Adipocyte (in vitro differentiated cells): ENCODE results near the gene SHC3.

Experiments
- DNase-seq: peaks from one replicate; pipeline ENCODE4 v3.0.0-alpha.2; 2015; ENCODE audit warnings: low read depth
- H3K27me3 ChIP-seq: replicated peaks from 2 replicates; pipeline ENCODE4 v1.7.0; 2013; ENCODE audit warnings: mild to moderate bottlenecking, low read length, moderate library complexity; ENCODE audit not compliant: control insufficient read depth, insufficient read depth
- H3K36me3 ChIP-seq: 2 replicates; pipeline ENCODE4 v1.7.0; 2013; ENCODE audit warnings: low read length, mild to moderate bottlenecking, moderate library complexity; ENCODE audit not compliant: control insufficient read depth, insufficient read depth, severe bottlenecking
- H3K4me1 ChIP-seq: 2 replicates; pipeline ENCODE4 v1.7.0; 2013; ENCODE audit warnings: mild to moderate bottlenecking, low read length, moderate library complexity; ENCODE audit not compliant: control insufficient read depth, insufficient read depth
- H3K4me3 ChIP-seq: 2 replicates; pipeline ENCODE4 v1.7.0; 2013; ENCODE audit warnings: mild to moderate bottlenecking, low read length, moderate library complexity
- H3K9ac ChIP-seq: 2 replicates; pipeline ENCODE4 v1.7.0; 2013; ENCODE audit warnings: mild to moderate bottlenecking, low read length, moderate library complexity
- H3K9me3 ChIP-seq: 2 replicates; pipeline ENCODE4 v1.7.0; 2013; ENCODE audit warnings: mild to moderate bottlenecking, low read length, moderate library complexity; ENCODE audit not compliant: control insufficient read depth

The SHC3 gene

DNA sequence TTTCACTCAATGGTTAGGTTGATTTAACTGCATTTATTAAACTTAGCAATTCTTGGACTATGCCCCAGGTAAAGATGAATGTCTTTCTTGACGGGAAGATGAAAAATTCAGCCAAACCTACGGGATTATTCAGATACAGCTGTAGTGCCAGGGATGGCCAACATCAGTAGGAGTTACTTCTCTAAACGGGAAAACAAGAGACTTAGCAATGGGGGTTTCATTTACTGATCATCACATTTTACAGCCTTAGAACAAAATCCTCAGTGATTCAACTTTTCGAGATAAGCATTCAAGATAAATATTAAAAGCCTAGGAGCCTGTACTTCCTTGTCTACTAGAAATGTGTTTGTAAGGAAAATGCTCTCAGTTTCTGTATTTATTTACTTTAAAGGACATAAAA lies 141.3 kb downstream of the SHC3 start:
- Histone ChIP-seq H3K4me3 (no peak overlapping the region), H3K36me3 (no peaks in the 10 kb centered on the region), H3K9me3 (no peaks in the 10 kb centered on the region), H3K27me3 (no peaks in the 10 kb centered on the region), H3K9ac (no peak overlapping the region), H3K4me1 (peaks cover 20% of the 10 kb centered on the region)
- no peak for DNase-seq

- no peak for DNase-seq
- Histone ChIP-seq H3K27me3 (no peaks in the 10 kb centered on the region), H3K9me3 (no peaks in the 10 kb centered on the region), H3K4me3 (no peak overlapping the region), H3K36me3 (no peaks in the 10 kb centered on the region), H3K4me1 (peaks cover 20% of the 10 kb centered on the region), H3K9ac (no peak overlapping the region)
Measured at GRCh38 chr9:89036891-89037290, 141.7 kb downstream of the SHC3 start.

DNA sequence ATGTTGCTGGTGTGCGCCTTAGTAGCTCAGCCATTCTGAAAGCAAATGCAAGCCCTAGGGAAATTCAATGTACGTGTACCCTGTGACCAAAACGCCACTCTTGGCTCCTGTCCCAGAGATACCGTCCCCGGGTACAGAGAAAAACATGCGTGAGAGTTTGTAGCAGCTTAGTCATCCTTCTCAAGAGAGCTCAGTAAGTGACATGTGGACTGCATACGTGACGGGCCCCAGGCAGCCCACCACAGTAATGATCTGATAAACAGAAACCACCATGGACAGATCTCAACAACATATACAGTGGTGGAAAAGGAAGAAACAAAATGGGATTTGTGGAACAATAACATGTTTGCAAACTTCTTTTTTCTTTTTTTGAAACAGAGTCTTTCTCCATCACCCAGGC lies 142.2 kb downstream of the SHC3 start:
- Histone ChIP-seq H3K9me3 (no peaks in the 10 kb centered on the region), H3K36me3 (no peaks in the 10 kb centered on the region), H3K27me3 (no peaks in the 10 kb centered on the region), H3K9ac (no peak overlapping the region), H3K4me3 (no peak overlapping the region), H3K4me1 (peaks cover 20% of the 10 kb centered on the region)
- no peak for DNase-seq

GRCh38 chr9:89032661-89033060 lies 146.0 kb downstream of the SHC3 start:
- Histone ChIP-seq H3K27me3 (no peaks in the 10 kb centered on the region), H3K9me3 (peaks cover 20% of the 10 kb centered on the region), H3K4me3 (no peak overlapping the region), H3K36me3 (no peaks in the 10 kb centered on the region), H3K9ac (no peak overlapping the region), H3K4me1 (peaks cover 7% of the 10 kb centered on the region)
- no peak for DNase-seq

- Histone ChIP-seq H3K27me3 (no peaks in the 10 kb centered on the region), H3K9me3 (peaks cover 20% of the 10 kb centered on the region), H3K9ac (no peak overlapping the region), H3K4me3 (no peak overlapping the region), H3K36me3 (no peaks in the 10 kb centered on the region), H3K4me1 (peaks cover 2% of the 10 kb centered on the region)
- no peak for DNase-seq
Measured at GRCh38 chr9:89032173-89032572, 146.4 kb downstream of the SHC3 start.

- Histone ChIP-seq H3K27me3 (no peaks in the 10 kb centered on the region), H3K9me3 (peaks cover 20% of the 10 kb centered on the region), H3K4me1 (peaks cover 19% of the 10 kb centered on the region), H3K36me3 (no peaks in the 10 kb centered on the region), H3K4me3 (no peak overlapping the region), H3K9ac (no peak overlapping the region)
- DNase-seq: no peak
Measured at GRCh38 chr9:89029788-89030187, 148.8 kb downstream of the SHC3 start.

- Histone ChIP-seq H3K4me3 (no peak overlapping the region), H3K9ac (no peak overlapping the region), H3K27me3 (no peaks in the 10 kb centered on the region), H3K4me1 (peaks cover 40% of the 10 kb centered on the region), H3K9me3 (peaks cover 20% of the 10 kb centered on the region), H3K36me3 (no peaks in the 10 kb centered on the region)
- no peak for DNase-seq
Measured at GRCh38 chr9:89026876-89027275, 151.7 kb downstream of the SHC3 start.

GRCh38 chr9:89025553-89025952 lies 153.1 kb downstream of the SHC3 start:
- DNase-seq: peak; percentile 43
- Histone ChIP-seq H3K4me3 (no peak overlapping the region), H3K36me3 (no peaks in the 10 kb centered on the region), H3K9ac (peak overlapping the region; percentile 25), H3K27me3 (no peaks in the 10 kb centered on the region), H3K4me1 (peaks cover 52% of the 10 kb centered on the region), H3K9me3 (peaks cover 14% of the 10 kb centered on the region)

- DNase-seq: no peak
- H3K9me3 ChIP-seq: peaks cover 6% of the 10 kb centered on the region
- no peaks in the 10 kb centered on the region for H3K27me3 ChIP-seq
- H3K36me3 ChIP-seq: no peaks in the 10 kb centered on the region
- no peak overlapping the region for H3K4me3 ChIP-seq
- H3K4me1 ChIP-seq: peaks cover 52% of the 10 kb centered on the region
- no peak overlapping the region for H3K9ac ChIP-seq
Measured at GRCh38 chr9:89024727-89025126, 153.9 kb downstream of the SHC3 start.

DNA sequence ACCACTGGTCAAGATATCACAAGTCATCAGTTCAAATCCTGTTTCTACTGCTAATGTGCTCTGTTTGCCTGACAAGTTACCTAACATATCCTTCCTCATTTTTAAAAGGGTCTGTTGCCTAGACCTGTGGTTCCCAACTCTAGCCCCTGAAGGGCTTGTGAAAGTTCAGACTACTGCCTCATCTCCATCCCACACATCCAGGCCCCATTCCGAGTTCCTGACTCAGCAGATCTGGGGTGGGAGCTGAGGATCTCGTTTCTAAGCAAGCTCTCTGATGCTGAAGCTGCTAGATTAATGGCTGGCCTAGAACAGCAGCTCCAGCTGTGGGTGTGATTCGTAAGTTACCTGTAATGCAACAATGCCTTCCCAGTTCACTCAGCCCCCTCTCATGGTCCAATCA lies 154.9 kb downstream of the SHC3 start:
- no peak for DNase-seq
- H3K36me3 ChIP-seq: no peaks in the 10 kb centered on the region
- H3K4me1 ChIP-seq: peaks cover 52% of the 10 kb centered on the region

GRCh38 chr9:89022902-89023301 lies 155.7 kb downstream of the SHC3 start:
- Histone ChIP-seq H3K9me3 (no peaks in the 10 kb centered on the region), H3K36me3 (no peaks in the 10 kb centered on the region), H3K9ac (peak overlapping the region; percentile 75), H3K27me3 (no peaks in the 10 kb centered on the region), H3K4me1 (peaks cover 52% of the 10 kb centered on the region), H3K4me3 (no peak overlapping the region)
- peak; percentile 57 for DNase-seq

More for the DNA sequence above, 154.9 kb downstream of the SHC3 start:
- Histone ChIP-seq H3K4me3 (no peak overlapping the region), H3K27me3 (no peaks in the 10 kb centered on the region), H3K9me3 (no peaks in the 10 kb centered on the region), H3K9ac (peak overlapping the region; percentile 75)

- Histone ChIP-seq H3K9me3 (no peaks in the 10 kb centered on the region), H3K36me3 (no peaks in the 10 kb centered on the region), H3K27me3 (no peaks in the 10 kb centered on the region), H3K9ac (peak overlapping the region; percentile 75), H3K4me3 (peak overlapping the region; percentile 11), H3K4me1 (peaks cover 52% of the 10 kb centered on the region)
- no peak for DNase-seq
Measured at GRCh38 chr9:89022001-89022759, 156.4 kb downstream of the SHC3 start.
